ENCODE results near the gene MYH8. TPM values are rescaled to one million over a fixed set of nuclear protein-coding genes. Genes with fewer than 3 reads are reported as not detected.

MYH8 gene
- polyA plus RNA-seq, 1 donor from 2014 or later = 3.7 TPM

- no peaks in the 10 kb centered on the region for H3F3A ChIP-seq (ENCODE audit: insufficient read depth, low read length, poor library complexity, severe bottlenecking)
- no peak overlapping the region for H3K27ac ChIP-seq (ENCODE audit: low read length)
- H3K79me2 ChIP-seq (replicated peaks; ENCODE audit: insufficient read depth, low read length) = no peaks in the 10 kb centered on the region
- no peak overlapping the region for H3K4me2 ChIP-seq (ENCODE audit: low read length)
- no peaks in the 10 kb centered on the region for H3K9me3 ChIP-seq (ENCODE audit: low read length)
- H3K9ac ChIP-seq (ENCODE audit: low read length) = no peak overlapping the region
- H3K27me3 ChIP-seq (ENCODE audit: insufficient read depth, low read depth, low read length) = no peaks in the 10 kb centered on the region
- H3K9me2 ChIP-seq (ENCODE audit: insufficient read depth, low read length) = no peaks in the 10 kb centered on the region
- TF ChIP-seq POLR2AphosphoS5 (IDR thresholded peaks at IDR 0.05) (no peak), REST (IDR thresholded peaks at IDR 0.05; ENCODE audit: borderline replicate concordance) (no peak), SMC3 (conservative IDR thresholded peaks at IDR 0.05; ENCODE audit: poor library complexity) (no peak), RAD21 (conservative IDR thresholded peaks at IDR 0.05) (no peak), TAF1 (IDR thresholded peaks at IDR 0.05; ENCODE audit: low read depth) (no peak), MXI1 (conservative IDR thresholded peaks at IDR 0.05; ENCODE audit: poor library complexity, severe bottlenecking) (no peak), EP300 (conservative IDR thresholded peaks at IDR 0.05; ENCODE audit: poor library complexity, severe bottlenecking) (no peak), CTCF (IDR thresholded peaks at IDR 0.05; ENCODE audit: poor library complexity, severe bottlenecking) (no peak), EZH2 (IDR thresholded peaks at IDR 0.05; ENCODE audit: borderline replicate concordance, insufficient read depth, low read length, poor library complexity, severe bottlenecking) (no peak)
- no peaks in the 10 kb centered on the region for H4K20me1 ChIP-seq (ENCODE audit: insufficient read depth)
- H2AFZ ChIP-seq (ENCODE audit: low read depth, low read length) = no peak overlapping the region
- H3K4me3 ChIP-seq (ENCODE audit: low read length) = no peak overlapping the region
- H3K36me3 ChIP-seq (ENCODE audit: insufficient read depth, low read length) = no peaks in the 10 kb centered on the region
These were observed 61.2 kb downstream of the MYH8 start for GRCh38 chr17:10360578-10360977.

- H3K27me3 ChIP-seq (ENCODE audit: insufficient read depth, low read depth, low read length) = no peaks in the 10 kb centered on the region
- H3K36me3 ChIP-seq (ENCODE audit: insufficient read depth, low read length) = no peaks in the 10 kb centered on the region
- H3K79me2 ChIP-seq (replicated peaks; ENCODE audit: insufficient read depth, low read length) = no peaks in the 10 kb centered on the region
- H3K4me2 ChIP-seq (ENCODE audit: low read length) = no peak overlapping the region
- H4K20me1 ChIP-seq (ENCODE audit: insufficient read depth) = no peaks in the 10 kb centered on the region
- TF ChIP-seq SMC3 (conservative IDR thresholded peaks at IDR 0.05; ENCODE audit: poor library complexity) (no peak), EZH2 (IDR thresholded peaks at IDR 0.05; ENCODE audit: borderline replicate concordance, insufficient read depth, low read length, poor library complexity, severe bottlenecking) (no peak), CTCF (IDR thresholded peaks at IDR 0.05; ENCODE audit: poor library complexity, severe bottlenecking) (no peak), TAF1 (IDR thresholded peaks at IDR 0.05; ENCODE audit: low read depth) (no peak), RAD21 (conservative IDR thresholded peaks at IDR 0.05) (no peak), MXI1 (conservative IDR thresholded peaks at IDR 0.05; ENCODE audit: poor library complexity, severe bottlenecking) (no peak), POLR2AphosphoS5 (IDR thresholded peaks at IDR 0.05) (no peak), REST (IDR thresholded peaks at IDR 0.05; ENCODE audit: borderline replicate concordance) (no peak), EP300 (conservative IDR thresholded peaks at IDR 0.05; ENCODE audit: poor library complexity, severe bottlenecking) (no peak)
- H3K9me2 ChIP-seq (ENCODE audit: insufficient read depth, low read length) = no peaks in the 10 kb centered on the region
- no peaks in the 10 kb centered on the region for H3F3A ChIP-seq (ENCODE audit: insufficient read depth, low read length, poor library complexity, severe bottlenecking)
- H3K9ac ChIP-seq (ENCODE audit: low read length) = no peak overlapping the region
- no peak overlapping the region for H3K27ac ChIP-seq (ENCODE audit: low read length)
- H2AFZ ChIP-seq (ENCODE audit: low read depth, low read length) = no peak overlapping the region
- H3K4me3 ChIP-seq (ENCODE audit: low read length) = no peak overlapping the region
- H3K9me3 ChIP-seq (ENCODE audit: low read length) = no peaks in the 10 kb centered on the region
These were observed 64.0 kb downstream of the MYH8 start for GRCh38 chr17:10357768-10358167.

All from neural cell (in vitro differentiated cells).